GM18505 (cell line): ENCODE data around the gene CTR9.

Experiments
- ATAC-seq: cut with Tn5 transposase; IDR thresholded peaks from one replicate; pipeline ENCODE4 v1.9.1; 2021; ENCODE audit not compliant: unreplicated experiment
- POLR2A ChIP-seq: IDR thresholded peaks from 4 replicates; pipeline ENCODE4 v1.6.1; 2011; ENCODE audit warnings: borderline replicate concordance; ENCODE audit not compliant: insufficient read depth, insufficient read length; ENCODE audit errors: extremely low read depth

The CTR9 gene

GRCh38 chr11:10778217-10778970 lies 27.3 kb downstream of the CTR9 start:
- no peak for TF ChIP-seq POLR2A
- ATAC-seq, result no peak

- no peak for ATAC-seq
- TF ChIP-seq POLR2A, result no peak
These were observed 28.0 kb downstream of the CTR9 start for GRCh38 chr11:10779086-10779485.

DNA sequence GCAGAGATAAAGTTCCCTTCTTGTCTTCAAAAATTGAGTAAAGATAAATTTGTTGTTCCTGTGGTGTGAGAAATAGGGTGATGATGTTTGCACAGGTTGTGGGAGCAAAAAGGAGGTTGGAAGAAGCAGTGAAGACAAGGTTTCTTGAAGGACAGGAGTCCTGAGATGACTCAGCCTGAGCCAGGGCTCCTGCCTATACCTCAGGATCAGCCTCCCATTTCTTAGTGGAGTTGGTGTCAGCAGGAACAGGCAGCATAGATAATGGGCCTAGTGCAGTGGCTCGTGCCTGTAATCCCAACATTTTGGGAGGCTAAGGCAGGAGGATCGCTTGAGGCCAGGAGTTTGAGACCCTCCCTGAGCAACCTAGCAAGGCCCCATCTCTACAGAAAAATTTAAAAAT lies 29.0 kb downstream of the CTR9 start:
- ATAC-seq, result no peak
- TF ChIP-seq POLR2A, result no peak

DNA sequence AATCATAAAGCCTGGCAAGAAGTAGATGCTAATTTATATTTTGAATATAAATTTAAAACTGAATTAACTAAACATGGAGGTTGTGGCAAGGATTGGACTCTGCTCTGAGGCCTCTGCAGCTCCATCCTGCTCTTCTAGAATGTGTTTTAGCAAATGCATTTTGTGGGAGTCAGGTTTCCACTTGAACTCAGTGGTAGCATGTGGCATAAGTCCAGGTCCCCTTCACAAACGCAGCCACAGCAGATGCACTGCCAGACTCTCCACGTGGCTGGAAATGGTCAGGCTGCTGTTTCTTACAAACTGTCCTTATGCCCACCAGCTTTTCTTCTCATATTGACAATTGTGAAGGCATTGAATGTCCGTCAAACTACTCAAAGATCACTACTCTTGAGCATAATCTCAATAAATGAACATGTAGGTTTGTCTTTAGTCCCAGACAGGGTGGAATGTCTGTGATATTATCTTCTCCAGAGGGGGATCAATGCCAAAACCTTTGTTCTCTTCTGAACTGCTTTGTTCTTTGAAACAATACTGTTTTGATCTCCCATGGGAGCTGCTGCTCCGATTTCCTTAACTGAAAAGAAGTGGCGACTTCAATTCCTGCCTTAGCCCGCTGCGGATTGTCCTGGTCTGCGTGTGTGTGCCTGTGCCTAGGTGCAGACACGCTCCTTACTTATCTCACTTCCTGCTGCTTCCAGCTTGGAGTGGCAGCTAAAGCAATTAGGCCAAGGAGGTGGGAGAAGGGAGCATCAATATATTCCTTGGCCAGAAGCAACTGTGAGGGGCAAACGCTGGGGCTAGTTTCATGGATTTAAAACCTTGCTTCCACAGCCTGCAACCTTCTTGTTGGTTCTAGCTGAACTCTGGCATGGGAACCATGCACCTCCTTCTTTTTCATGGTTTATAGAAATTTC lies 33.4 kb downstream of the CTR9 start:
- ATAC-seq, result no peak
- no peak for TF ChIP-seq POLR2A

DNA sequence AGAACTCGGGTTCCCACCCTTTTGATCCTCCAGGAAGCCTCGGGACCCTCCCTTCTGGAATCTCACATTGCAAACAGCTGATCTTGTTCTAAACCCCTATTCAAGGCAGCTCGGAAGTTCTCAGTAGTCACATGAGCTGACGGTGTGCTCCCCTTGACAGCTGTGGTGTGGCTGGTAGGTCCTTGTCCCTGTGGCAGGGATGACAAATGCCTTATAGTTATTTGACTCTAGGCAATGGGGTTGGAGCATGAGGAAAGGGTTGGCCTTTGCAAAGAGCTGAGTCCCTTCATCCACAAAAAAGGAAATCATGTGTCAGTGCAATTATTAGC lies 34.1 kb downstream of the CTR9 start:
- ATAC-seq, result no peak
- TF ChIP-seq POLR2A, result no peak

- no peak for ATAC-seq
- no peak for TF ChIP-seq POLR2A
These were observed 35.4 kb downstream of the CTR9 start for GRCh38 chr11:10786451-10786850.

GRCh38 chr11:10792385-10793068 lies 41.5 kb downstream of the CTR9 start:
- TF ChIP-seq POLR2A, result no peak
- peak; percentile 85 for ATAC-seq

- ATAC-seq, result no peak
- no peak for TF ChIP-seq POLR2A
These were observed 42.6 kb downstream of the CTR9 start for GRCh38 chr11:10793470-10794255.

GRCh38 chr11:10796191-10796590 lies 45.1 kb downstream of the CTR9 start:
- TF ChIP-seq POLR2A, result peak; percentile 44
- ATAC-seq, result no peak

GRCh38 chr11:10797001-10797400 lies 46.0 kb downstream of the CTR9 start:
- TF ChIP-seq POLR2A, result no peak
- no peak for ATAC-seq

DNA sequence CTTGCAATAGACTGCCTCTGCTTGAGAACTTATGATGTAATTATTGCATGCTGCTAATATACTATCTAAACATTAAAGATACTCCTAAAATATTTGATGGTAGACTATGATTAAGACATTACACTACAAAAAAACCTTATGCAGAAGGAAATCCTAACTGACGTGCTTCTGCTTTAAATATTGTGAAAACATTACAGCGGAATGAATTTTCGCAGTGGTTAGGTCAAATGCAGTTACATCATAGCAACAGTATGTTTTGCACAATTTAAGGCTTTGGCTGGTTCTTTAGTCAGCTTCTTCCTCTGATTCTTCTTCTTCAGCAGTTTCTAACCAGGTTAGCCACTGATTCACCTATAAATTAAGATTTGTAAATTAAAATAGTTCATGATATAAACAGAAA lies 46.5 kb downstream of the CTR9 start:
- no peak for ATAC-seq
- no peak for TF ChIP-seq POLR2A

- no peak for ATAC-seq
- no peak for TF ChIP-seq POLR2A
These were observed 47.4 kb downstream of the CTR9 start for GRCh38 chr11:10798330-10798928.

- TF ChIP-seq POLR2A, result no peak
- ATAC-seq, result no peak
These were observed 49.2 kb downstream of the CTR9 start for GRCh38 chr11:10800292-10800691.

DNA sequence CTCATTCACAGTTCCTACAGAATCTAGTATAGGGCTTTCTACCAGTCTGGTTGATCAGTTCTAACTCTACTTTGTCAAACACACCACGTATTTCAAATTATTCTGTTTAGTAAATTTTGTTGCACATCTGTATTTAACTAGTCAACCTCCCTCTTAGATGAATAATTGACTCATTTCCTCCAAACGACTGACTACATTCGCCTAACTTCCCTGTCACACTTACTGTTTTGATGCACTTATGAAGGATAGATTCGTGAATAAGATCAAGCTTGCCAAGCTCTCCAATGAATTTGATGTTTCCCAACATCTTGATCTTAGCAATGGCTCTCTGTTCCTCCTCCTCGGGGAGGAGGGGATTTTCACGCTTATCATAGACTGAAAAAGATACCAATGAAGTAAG lies 52.6 kb downstream of the CTR9 start:
- no peak for ATAC-seq
- no peak for TF ChIP-seq POLR2A
